ELF-1 (cell line): ENCODE results near the gene EXOC6B.

ENCODE experiments used
- DNase-seq: peaks from one replicate; pipeline ENCODE4 v3.0.0-alpha.2; 2016; ENCODE audit warnings: low read depth, low spot score

Gene EXOC6B

GRCh38 chr2:72789241-72789640 lies 36.6 kb downstream of the EXOC6B start:
- no peak for DNase-seq

DNA sequence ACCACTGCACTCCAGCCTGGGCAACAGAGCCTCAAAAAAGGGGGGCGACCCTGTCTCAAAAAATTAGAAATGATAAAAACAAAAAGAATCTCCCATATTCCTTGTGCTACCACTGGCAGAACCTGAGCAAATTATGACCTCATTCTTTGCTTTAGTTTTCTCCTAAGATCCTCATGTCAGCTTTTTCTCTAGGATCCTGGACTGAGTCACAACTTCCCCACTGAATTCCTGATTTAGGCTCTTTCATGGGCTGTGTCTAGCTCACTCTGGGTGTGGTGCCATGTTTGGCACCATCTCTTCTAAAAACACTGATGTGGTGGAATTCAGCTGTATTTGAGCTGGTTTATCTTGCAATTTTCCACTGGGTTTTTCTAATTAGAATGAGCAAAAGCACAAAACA lies 37.1 kb downstream of the EXOC6B start:
- DNase-seq: no peak

GRCh38 chr2:72785517-72785916 lies 40.3 kb downstream of the EXOC6B start:
- DNase-seq: no peak

GRCh38 chr2:72782520-72782919 lies 43.3 kb downstream of the EXOC6B start:
- no peak for DNase-seq

DNA sequence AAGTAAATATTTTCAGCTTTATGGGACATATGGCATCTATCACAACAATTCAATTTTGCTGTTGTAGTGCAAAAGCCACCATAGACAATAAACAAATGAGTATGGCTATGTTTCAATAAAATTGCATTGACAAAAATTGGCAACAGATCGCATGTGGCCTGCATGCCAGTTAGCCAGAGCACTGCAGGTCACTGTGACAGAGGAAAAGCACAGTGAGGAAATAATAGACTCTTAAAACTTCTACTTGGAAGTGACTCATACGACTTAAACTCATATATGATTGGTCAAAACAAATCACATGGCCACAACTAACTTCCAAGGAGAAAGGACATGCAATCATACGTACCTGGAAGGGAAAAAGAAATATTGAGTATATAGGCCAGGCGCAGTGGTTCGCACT lies 44.4 kb downstream of the EXOC6B start:
- no peak for DNase-seq

- DNase-seq: no peak
Observed at GRCh38 chr2:72780477-72780876, 45.4 kb downstream of the EXOC6B start.

DNA sequence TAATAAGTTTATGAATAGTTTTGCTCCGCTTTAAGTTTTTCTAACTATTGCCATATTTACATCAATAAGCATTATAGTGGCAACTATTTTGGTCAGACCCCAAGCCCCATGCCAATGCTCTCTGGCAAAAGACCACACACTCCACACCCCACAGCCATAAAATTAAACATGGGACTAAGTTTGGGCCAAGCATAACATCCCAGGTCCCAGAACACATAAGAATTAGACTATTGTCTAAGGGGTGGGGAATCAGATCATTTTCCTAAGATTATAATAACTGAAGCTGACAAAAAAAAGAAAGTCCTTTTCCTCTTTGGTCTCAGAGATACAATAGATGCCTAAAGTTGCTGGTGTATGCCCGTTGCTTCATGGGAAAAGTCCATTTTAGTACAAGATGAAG lies 46.3 kb downstream of the EXOC6B start:
- no peak for DNase-seq

- no peak for DNase-seq
Observed at GRCh38 chr2:72778410-72778809, 47.4 kb downstream of the EXOC6B start.

DNA sequence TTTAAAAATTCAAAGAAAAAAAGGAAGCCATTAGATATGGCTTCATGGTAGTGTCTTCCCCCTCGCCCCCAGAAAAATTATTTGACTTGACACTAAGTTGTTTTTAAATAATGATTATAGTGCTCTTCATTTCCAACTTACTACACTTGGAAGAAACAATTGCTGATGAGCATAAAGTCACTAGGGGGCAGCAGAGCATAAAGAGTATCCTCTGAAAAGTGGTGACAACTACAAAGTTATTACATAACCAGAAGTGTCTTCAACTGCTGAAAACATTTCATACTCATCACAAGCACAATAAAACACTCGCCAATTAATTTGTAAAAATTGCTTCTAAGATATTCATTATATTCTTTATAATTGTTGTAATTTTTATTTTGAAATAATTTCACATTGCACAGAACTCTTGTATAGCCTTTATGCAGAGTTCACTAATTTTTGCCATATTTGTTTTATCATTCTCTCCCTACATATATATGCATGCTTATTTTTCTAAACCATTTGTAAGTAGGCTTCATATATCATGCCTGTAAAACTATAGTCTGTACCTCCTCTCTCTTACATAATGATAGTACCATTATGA lies 54.9 kb downstream of the EXOC6B start:
- DNase-seq: no peak

- DNase-seq: no peak
Observed at GRCh38 chr2:72765997-72766609, 59.7 kb downstream of the EXOC6B start.

GRCh38 chr2:72762276-72762675 lies 63.6 kb downstream of the EXOC6B start:
- no peak for DNase-seq

DNA sequence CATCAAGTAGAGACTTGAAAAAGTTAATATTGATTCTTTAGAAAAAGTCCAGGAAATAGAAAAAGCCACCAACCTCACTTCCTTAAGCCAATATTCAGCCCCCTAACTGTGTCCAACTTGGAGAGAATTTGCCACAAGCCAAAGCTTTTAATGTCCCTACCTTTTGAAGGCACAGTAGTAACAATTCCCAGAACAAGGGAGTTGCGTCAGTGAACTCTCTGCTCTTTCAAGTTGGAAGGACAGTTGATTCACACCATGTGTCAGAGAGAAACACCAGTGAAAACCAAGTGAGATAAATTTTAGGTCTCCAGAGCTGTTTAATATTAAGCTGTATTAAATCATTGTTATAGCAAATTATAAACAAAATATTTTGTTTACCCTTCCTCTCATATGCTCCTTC lies 66.1 kb downstream of the EXOC6B start:
- DNase-seq: no peak

GRCh38 chr2:72757177-72757775 lies 68.6 kb downstream of the EXOC6B start:
- peak; percentile 58 for DNase-seq

GRCh38 chr2:72755647-72756423 lies 70.0 kb downstream of the EXOC6B start:
- DNase-seq: no peak

- no peak for DNase-seq
Observed at GRCh38 chr2:72754628-72755320, 71.1 kb downstream of the EXOC6B start.

- peak; percentile 28 for DNase-seq
Observed at GRCh38 chr2:72750977-72751639, 74.7 kb downstream of the EXOC6B start.

DNA sequence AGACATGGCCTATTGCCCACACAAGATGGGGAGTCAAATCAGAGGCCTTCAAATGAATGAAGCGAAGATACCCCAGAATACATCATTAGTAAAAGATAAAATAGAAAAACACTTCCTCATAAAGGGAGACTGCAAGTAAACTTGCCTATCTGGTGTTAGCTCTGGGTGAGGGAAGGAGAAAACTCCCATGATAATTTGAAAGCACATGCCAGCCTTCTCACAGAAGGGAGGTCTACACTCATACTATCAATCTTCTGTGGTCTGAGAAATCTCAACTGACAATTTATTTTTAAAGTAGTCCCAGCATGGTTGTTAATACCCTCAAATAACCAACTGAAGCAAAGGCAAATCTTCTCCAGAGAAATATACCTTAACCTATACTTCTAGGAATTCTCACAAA lies 75.4 kb downstream of the EXOC6B start:
- no peak for DNase-seq

DNA sequence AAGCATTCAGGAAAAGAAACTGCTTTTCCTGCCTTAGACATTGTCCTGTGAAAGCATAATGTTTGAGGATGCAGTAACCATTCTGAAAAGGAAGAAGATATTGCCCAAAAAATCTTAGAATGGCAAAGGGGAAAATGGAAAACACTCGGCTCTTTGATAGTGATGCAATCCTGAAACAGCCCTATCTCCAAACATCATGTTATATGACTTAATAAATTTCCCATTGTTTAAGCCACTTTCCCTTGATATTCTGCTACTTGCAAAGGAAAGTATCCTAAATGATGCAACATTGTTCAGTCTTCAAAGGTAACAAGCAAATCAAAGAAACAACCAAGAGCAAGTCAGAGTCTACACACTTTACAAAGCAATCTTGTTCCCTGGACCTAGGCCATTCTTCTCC lies 78.5 kb downstream of the EXOC6B start:
- no peak for DNase-seq

- DNase-seq: no peak
Observed at GRCh38 chr2:72745679-72746368, 80.0 kb downstream of the EXOC6B start.

- DNase-seq: no peak
Observed at GRCh38 chr2:72744049-72744448, 81.8 kb downstream of the EXOC6B start.

- DNase-seq: no peak
Observed at GRCh38 chr2:72743481-72743880, 82.4 kb downstream of the EXOC6B start.
